ENCODE data around the gene SULT1A2.
"Not testable (repeated sequence)": the region's sequence is repeated elsewhere in the genome, so short reads cannot be mapped to it uniquely, and the experiment has no call there.

Gene SULT1A2

DNA sequence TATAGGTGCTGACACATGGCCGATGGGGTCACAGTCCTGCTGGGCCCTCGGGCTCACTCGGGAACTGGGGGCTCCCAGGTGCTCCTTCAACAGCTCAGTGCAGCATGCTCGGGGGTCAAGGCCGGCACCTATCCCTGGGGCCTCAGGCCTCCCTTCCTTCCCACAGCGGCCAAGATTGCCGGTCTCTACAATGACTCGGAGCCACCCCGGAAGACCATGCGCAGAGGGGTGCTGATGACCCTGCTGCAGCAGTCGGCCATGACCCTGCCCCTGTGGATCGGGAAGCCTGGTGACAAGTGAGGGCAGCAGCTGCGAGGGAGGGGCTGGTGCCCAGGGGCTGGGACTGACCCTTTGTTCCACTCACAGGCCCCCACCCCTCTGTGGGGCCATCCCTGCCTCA, 6.9 kb downstream of the SULT1A2 start:
- no peak for DNase-seq

- no peak for DNase-seq
These were observed 7.8 kb downstream of the SULT1A2 start for GRCh38 chr16:28589069-28589468.

DNA sequence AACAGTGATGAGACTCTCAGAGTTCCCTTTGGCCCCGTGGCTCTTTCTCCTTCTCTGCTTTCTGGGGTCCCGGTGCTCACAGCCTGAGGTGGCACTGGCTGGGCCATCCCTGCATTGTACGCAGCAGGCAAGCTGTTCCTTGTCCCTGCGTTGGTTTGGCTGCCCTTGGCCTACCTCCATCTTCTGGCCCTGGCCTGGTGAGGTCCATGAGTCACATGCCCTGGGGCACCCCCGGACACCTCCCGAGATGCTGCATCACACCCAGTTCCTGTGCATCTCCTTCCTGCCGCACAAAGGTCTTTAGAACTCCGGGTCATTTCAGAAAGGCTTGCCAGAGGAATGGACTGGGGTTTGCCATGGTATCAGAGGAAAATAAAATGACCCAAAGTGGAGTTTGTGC, 9.5 kb downstream of the SULT1A2 start:
- DNase-seq: no peak

- DNase-seq: no peak
These were observed 10.4 kb downstream of the SULT1A2 start for GRCh38 chr16:28586466-28586865.

DNA sequence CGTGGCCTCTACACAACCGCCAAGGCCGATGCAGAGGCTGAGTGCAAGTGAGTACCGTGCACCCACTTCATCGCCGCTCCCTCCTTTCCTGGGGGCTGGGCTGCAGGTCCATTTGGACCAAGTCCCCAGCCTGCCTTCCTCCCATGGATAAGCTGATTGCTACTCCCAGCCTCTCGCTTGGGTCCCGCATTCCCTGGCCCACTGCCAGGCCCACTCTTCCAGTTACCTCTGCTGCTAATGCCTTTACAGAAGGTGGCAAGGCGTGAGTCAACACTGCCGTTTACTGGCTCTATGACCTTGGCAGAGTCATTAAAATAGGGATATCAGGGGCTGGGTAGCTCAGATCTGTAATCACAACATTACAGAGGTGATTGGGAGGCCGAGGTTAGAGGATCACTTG, 11.2 kb downstream of the SULT1A2 start:
- no peak for DNase-seq

DNA sequence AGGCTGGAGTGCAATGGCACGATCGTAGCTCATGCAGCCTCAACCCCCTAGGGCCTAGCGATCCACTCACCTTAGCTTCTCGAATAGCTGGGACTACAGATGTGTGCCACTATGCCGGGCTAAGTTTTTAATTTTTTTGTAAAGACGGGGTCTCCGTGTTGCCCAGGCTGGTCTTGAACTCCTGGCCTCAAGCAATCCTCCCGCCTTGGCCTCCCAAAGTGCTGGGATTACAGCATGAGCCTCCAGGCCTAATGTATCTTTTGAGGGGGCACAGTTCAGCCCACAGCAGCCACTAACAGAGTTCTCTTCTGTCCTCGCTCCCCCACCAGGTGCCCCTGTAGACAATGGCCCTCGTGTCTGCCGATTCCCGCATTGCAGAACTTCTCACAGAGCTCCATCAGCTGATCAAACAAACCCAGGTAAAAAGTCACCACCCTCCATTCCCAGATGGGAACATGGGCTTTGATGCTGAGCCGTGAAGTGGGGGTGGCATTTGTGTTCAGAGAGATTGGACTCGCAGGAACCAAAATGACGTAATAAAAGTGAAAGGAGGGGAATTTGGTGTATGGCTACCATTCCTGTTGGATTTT, 16.0 kb downstream of the SULT1A2 start:
- DNase-seq: no peak

DNA sequence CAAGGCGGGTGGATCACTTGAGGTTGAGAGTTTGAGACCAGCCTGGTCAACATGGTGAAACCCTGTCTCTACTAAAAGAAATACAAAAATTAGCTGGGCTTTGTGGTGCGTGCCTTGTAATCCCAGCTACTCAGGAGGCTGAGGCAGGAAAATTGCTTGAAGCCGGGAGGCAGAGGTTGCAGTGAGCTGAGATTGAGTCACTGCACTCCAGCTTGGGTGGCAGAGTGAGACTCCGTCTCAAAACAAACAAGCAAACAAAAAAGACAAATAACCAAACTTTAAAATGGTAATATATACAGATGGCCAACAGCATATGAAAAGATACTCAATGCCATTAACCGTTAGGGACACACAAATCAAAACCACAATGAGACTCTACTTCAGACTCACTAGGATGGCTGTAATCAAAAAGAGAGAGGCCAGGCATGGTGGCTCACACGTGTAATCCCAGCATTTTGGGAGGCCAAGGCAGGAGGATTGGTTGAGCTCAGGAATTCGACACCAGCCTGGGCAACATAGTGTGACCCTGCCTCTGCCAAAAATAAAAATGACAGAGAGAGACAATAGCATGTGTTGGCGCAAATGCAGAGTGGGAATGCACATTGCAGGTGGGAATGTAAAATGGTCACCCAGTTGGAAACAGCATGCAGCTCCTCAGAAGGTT, 21.3 kb downstream of the SULT1A2 start:
- DNase-seq: no peak

DNA sequence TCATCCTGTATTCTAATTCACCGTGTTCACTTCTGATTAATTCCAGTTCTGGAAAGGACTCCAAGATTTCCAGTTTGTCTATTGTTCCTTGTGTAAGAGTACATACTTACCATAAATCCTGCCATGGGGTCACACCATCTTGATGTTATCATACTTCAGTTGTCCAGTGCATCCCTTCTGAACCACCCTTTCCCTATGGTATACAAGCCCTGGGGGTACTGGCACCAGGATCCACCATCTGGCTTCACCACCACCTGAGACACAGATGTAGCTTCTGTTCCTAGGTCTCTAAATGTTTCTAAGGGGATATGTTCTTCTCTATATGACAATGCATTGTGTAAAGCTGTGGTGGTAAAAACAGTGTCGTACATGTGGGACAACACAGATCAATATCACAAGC, 21.9 kb downstream of the SULT1A2 start:
- no peak for DNase-seq

GRCh38 chr16:28573738-28574718, 22.8 kb downstream of the SULT1A2 start:
- DNase-seq: no peak

- peak; percentile 76 for DNase-seq
These were observed 23.9 kb downstream of the SULT1A2 start for GRCh38 chr16:28572696-28573510.

DNA sequence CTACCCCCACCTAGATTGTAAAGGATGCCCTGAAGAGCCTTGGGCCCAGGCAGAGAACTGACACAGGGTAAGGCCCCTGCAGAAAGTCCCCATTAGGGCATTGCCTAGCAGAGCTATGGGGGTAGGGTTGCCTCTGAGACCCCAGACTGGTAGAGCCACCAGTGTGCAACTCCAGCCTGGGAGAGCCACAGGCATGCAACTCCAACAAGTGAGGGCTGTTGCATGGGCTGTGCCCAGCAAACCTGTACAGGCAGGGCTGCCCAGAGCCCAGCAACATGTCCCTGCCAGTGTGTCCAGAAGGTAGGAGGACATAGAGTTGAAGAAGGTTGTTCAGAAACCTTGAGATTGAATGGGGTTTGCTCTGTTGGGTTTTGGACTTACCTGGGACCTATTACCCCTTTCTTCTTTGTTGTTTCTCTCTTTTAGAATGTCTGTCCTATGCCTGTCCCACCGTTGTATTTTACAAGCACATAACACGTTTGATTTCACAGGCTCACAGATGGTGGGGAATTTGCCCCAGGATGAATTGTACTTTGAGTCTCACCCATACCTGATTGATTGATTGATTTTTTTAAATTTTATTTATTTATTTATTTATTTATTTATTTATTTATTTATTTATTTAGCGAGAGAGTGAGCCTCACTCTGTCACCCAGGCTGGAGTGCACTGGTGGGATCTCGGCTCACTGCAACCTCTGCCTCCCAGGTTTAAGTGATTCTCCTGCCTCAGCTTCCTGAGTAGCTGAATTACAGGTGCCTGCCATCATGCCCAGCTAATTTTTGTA, 26.7 kb downstream of the SULT1A2 start:
- no peak for DNase-seq

DNA sequence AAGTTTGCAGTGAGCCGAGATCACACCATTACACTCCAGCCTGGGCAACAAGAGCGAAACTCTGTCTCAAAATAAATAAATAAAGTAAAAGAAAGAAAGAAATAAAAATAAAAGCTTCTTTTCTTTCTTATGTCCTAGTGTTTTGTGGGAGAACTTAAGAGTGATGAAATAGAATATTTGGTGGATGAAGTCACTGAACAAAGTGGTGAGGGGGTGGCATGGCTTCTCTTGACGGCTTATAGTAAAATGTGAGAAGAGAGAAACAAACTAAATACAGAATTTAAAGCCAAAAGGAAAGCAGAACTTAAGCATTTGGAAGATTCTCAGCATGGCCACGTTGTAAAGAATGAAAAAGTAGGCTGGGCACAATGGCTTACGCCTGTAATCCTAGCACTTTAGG, 27.8 kb downstream of the SULT1A2 start:
- no peak for DNase-seq

- DNase-seq: no peak
These were observed 29.6 kb downstream of the SULT1A2 start for GRCh38 chr16:28567292-28567691.

- DNase-seq: not testable (repeated sequence)
These were observed 30.5 kb downstream of the SULT1A2 start for GRCh38 chr16:28566233-28566925.

DNA sequence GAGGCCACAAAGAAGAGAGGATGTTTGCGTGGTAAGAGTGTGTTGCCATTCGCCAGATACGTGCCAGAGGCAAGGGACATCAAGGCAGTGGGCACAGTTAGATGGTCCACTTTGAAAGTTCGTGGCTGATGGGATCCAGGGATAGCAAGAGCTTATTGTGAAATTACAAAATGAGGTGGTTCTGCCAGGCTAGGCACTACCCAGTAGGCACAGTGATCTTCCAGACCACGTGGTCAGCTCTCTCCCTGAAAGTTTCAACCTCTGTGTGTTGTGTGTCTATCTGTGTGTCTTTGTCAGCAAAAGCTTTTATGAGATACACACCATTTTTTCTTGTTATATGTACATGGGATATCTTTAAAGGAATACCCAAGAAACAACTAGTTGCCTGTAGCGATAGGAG, 33.6 kb downstream of the SULT1A2 start:
- DNase-seq: no peak

DNA sequence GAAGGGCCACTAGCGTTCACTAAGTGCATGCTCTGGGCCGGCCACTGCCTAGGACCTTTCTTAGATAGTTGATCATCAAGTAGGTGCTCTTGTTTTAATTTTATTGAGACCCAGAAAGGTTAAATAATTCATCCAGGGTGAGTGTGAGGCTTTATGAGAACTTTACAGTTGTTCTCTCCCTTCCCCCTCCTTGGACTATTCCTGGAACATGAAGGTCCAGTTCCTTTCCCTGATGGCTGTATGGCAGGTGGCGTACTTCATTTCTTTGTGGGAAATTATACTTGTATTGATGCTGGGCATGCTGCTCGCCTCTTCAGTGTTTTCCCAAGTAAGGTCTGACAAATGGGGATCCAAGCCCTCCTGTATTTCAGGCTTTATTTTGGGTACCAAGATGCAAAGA, 34.7 kb downstream of the SULT1A2 start:
- DNase-seq: no peak

- no peak for DNase-seq
These were observed 35.2 kb downstream of the SULT1A2 start for GRCh38 chr16:28561557-28562187.

DNA sequence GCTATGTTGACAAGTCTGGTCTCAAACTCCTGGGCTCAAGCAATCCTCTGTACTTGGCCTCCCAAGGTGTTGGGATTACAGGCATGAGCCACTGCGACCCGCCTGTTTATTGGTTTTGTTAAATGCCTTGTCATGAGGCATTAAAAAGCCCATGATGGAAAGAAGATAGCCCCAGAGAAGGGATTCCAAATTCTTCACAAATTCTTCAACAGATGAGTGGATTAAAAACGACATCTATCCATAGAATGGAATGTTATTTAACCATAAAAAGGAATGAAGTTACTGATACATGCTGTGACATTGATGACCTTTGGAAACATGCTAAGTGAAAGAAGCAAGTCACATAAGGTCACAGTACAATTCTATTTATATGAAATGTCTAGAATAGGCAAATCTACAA, 38.4 kb downstream of the SULT1A2 start:
- DNase-seq: no peak

DNA sequence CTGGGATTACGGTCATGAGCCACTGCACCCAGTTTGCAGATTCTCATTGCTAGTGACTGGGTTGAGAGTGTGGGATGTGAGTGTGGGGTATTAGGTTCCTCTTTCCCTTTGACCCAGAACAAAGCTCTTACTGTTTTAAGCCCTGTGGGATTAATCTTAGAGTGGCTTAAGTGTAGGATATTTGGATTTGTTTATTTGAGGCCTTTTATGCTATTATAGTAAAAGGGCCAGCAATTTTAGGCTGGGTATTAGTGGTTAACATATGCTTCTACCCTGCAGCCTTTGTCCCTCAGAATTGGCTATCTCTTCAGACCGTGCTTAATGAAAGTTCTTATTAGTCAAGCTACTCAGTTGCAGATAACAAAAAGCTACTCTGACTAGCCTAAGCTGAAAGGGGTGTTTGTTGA, 39.9 kb downstream of the SULT1A2 start:
- no peak for DNase-seq

GRCh38 chr16:28555561-28555960, 41.3 kb downstream of the SULT1A2 start:
- no peak for DNase-seq
